GM18909 (cell line): ENCODE results near the gene RIT2.

ENCODE experiments used
- ATAC-seq: cut with Tn5 transposase; IDR thresholded peaks from one replicate; pipeline ENCODE4 v1.9.1; 2021; ENCODE audit warnings: mild to moderate bottlenecking; ENCODE audit not compliant: unreplicated experiment, poor library complexity

Gene RIT2

DNA sequence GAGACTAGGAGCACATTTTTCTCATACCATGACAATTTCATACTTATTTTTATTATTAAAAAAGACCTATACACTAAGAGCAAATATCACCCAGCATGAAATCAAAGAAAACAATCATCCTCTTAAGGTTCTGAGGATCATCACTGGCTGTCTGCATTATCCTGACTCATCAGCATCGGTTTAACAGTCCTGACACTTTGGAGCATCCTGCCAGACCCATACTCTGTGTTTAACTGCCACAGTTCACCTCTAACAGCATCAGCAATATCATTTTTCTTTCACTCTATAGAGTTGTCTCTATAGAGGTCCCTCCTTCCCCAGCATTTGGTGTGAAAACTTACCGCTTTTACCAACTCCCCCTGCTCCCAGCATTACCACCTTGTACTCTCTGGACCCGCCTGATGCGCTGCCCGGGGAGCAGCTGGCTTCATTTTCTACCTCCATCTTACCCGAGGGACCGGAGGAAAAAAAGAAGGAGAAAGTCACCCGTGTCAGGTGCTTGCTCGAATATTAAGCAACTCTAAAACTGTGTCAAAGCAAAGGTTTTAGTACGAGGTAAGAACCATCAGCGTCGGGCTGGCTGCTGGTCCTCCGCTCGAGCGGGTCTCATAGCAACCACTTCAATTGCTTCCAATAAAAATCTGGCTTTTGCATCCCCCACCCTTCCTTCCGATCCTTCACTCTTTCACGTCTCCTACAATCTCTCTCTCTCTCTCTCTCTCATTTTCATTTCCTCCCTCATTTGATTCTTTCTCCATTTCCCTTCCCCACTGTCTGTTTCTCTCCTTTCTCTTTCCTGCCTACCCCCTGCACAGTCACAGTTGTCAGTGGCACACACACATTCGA, at the start of gene RIT2:
Gene RIT2, minus strand, starts transcription at position 610 of the 846 bp plus-strand sequence.
- ATAC-seq, result no peak

DNA sequence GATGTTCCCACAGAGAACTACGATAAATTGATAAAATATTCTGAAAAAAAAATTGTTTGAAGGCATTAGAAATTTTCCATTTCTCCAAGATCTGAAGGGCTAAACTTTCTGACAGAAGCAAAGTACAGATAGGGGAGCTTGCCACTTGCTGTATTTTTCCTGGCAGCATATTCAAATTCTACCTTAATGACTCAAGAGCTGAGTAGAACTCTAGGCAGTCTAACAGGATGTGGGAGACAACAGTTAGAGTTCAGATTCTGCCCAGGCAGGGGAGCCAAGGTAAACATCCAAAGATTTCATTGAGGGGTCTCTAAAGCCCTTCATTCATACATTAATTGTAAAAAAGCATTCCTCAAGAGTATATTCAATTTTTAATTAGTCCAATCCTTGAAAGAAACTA, 46.0 kb upstream of the RIT2 start:
- no peak for ATAC-seq

DNA sequence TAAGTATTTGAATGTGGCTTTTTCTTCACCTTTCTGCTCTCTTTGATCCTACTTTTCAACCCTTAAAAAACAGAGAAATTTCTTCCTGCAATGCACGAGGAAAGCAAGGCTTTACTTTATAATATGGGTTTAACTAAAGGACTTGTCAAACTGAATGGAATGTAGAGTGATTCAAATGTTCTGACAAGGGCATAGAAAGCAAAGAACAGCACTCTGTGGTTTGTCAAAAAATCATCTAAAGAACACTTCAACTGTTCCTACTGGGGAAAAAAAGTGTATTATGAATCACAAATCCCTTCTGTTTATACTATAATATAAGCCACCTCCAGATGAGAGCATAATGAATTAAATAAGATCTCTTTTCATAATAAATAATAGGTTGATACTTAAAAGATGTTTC, 45.0 kb upstream of the RIT2 start:
- no peak for ATAC-seq

DNA sequence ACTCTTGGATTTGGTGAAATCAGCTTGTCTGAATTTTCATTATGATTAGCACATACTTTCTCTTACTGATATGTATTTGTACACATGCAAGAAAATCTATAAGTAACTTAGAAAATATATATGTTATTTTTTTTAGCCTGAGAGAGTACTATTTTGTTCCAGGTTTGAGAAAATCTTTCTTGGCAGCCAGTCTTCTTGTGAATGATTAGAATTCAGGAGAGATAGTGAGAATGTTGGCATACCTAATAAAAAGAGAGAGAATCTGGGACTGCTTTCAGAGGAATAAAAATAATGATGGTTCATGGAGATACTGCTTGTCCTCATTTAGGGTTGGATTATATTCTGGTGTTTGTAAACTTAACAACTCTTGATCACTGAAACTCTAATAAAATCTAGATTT, 44.4 kb upstream of the RIT2 start:
- no peak for ATAC-seq

DNA sequence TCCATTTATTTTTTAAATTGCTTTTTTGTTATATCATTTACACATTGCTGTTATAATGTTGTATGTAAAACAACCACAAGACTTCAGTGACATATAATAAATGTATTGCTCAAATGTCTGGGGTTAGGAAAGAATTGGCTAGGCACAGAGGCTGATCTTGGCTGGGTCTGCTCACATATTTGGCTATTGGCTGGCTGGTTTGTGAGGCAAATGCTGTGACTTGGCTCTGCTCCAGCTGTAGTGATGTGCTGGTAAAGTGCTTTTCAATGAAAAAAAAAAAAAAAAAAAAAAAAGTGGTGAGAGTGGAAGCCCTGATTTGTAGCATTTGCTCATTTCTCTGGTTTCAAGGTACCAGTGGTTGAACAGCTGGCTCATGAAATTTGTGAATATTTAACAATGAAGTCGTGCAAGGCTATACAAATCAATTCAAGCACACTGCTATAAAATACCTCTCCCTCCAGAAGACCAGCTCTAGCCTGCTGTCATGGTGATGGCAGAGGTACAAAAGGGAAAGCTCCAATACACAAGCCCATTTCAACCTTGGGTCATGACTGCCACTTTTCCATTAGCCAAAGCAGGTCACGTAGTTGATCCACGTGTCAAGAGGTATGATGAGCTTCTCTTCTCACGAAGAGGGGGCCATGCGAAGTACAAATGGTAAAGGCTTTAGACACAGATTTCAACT, 43.7 kb upstream of the RIT2 start:
- no peak for ATAC-seq

DNA sequence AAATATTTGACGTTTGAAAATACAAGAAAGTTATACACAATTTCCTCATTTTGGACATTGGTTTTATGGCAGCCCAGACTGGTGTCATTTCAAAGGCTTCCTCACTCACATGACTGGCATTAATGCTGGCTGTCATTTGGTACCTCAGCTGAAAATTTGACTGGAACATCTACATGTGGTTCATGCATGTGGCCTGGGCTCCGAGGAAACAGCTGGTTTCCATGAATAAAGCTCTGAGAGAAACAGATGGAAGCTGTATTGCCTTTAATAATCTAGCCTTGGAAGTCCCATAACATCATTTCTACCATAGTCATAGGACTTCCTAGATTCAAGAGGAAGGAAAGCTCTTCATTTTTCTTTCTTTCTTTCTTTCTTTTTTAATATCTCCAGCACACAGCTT, 42.9 kb upstream of the RIT2 start:
- ATAC-seq, result no peak

DNA sequence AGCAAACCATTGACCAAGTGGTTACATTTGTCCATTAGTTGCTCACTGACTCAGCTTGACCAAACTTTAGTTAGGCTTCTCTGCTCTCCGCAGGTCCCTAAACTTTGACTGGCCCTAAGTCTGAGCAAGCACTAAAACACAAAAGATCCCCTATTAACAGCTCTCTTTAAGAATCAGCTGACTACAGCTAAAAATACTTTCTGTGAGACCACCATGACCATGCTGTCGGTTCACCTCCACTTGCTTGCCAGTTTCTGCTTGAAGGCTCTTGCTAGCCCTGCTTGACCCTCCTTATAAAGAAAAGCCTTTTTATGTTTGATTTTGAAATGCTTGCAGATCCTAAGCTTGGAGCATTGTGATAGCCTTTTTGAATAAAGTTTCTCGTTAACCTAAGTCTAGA, 40.4 kb upstream of the RIT2 start:
- no peak for ATAC-seq

DNA sequence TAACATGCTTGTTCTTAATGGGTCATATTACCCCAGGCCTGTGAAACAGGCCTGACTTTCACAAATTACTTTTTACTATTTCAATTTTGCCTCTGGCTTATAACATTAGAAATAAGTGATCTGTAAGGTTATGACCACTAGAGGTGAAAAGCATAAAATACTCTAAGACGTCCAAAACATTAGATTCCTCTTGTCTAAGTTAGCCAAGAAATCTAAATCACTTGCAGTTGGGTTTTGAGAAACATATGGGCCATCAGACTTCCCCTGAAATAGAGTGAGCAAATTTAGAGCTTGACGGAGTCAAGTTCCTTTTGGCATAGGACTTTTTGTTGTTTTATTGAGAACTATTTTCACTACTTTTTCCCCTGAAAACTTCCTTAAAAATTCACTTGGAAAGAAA, 32.7 kb upstream of the RIT2 start:
- ATAC-seq, result no peak

DNA sequence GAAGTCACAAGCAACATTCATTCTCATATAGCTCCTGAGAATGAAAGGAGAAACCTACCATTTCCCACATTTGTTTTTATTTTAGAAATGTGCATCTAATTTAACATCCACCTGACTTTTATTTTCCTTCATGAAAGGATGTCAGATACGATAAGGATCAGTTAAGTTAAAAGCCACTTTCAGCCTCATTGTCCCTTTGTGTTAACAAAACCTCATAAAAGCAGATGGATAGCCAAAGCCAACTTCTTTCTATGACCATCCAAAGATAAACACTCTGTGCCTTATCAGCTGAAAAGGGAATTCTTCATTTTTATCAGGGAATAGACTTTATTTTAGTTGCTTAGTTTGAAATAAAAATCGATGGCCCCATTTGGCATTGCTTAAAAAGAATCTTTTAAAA, 25.7 kb upstream of the RIT2 start:
- ATAC-seq, result no peak

DNA sequence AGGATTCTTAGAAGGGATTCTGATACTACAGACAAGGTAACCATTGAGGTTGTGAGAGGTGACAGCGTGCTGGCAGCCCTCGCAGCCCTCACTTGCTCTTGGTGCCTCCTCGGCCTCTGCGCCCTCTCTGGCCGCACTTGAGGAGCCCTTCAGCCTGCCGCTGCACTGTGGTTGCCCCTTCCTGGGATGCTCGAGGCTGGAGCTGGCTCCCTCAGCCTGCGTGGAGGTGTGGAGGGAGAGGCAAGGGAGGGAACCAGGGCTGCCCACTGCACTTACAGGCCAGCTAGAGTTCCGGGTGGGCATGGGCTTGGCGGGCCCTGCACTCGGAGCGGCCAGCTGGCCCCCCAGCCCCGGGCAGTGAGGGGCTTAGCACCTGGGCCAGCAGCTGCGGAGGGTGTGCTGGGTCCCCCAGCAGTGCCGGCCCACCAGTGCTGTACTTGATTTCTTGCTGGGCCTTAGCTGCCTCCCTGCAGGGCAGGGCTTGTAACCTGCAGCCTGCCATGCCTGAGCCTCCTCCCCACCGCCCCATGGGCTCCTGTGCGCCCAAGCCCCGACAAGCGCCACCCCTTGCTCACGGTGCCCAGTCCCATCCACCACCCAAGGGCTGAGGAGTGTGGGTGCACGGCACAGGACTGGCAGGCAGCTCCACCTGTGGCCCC, 23.9 kb upstream of the RIT2 start:
- no peak for ATAC-seq

DNA sequence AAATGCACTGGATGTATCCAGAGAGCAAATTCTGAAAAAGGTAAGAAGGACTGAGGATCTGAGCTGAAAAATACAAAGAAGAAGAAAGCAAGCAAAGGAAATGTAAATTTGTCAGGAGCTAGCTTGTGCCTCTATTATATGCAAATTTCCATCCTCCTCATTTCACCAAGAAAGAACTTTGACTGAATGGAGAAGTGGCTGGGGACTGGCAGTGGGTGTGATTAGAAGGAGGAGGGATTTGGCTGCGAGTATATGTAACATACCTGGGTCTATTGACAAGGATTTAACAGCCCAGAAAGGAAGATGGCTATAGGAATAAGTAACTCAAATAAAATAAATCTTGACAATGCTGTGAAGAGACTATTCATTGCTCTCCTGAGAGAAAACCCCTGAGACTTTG, 19.4 kb upstream of the RIT2 start:
- ATAC-seq, result no peak

DNA sequence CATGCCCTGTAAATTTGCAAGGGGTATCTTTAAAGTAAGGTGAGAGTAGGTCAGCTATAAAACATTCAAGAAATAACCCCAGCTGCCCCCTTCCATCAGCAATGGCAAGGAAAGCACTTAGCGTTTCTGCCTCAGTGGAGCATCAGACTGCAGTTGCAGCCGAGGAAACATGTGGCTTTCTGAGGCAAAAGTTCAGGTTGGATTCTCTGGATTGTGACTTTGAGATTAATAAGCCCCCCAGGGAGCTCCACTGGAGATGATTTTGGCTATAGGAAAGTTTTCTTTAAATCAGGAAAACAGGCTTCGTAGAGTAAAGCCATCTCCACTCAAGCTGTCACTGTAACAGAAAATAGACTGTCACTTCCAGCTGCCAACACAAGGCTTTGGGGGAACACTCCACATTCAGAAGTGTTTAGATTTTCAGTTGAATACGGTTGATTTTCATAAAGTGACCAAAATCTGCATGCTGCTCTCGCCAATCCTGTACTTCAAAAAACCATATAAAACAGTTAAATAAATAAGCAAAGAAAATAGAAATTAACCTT, 15.3 kb upstream of the RIT2 start:
- ATAC-seq, result no peak

DNA sequence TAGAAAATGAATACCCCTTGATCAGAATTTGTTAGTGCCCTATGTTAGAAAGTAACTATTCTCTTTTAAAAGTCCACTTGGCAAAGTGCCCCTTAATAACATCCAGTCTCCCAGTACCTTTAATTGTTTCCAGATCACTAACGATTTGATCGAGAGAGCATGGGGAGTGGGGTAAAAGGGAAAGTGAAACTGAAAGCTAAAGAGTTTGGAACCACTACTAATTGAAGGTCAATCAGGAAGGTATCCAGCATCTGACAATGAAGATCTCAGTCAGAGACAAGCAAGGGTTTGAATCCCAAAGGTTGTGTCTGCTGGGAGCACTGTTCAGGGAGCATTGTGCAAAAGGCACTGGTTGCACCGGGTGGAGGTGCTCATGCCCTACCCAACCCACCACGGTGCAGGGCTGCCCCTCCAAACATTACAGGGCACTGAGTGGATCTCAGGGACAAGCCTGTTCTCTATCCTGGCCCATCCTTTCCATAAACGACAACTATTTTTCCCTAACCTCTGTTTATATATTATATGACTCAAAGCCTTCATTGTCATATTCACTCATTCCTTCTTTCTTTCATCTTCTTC, 14.6 kb upstream of the RIT2 start:
- no peak for ATAC-seq

DNA sequence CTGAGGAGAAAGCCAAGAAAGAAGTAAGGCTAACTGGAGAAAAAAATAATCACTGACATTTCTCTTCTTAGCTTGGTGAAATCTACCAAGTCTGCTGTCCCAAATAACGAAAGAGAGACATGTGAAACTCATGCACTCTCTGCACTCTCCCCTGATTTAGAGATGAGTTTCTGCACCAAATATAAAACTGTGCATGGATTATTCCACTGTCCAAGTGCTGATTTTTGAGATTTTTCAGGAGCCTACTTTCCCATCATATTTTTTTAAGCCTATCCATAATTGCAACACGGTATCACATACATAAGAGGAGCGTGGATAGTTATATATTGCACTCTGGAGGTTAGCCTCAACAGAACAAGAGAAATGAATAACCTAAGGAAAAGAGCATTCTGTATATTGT, 10.0 kb upstream of the RIT2 start:
- no peak for ATAC-seq

DNA sequence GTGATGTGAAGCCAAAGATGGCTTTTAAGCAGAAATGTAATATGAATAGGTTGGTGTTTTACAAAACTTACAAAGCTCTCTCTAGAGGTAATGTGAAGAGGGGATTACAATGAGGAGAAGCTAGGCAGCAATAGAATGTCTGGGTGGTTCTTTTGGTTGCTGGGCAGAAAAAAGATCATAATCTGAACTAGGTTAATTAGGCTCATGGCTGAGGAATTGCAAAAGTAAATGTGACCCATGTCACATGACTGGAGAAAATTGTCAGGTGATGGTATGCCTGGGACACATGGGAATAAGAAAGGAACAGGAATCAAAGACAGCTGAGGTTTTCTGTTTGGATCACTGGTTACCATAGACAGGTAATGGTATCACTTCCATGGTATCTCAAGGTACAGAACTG, 7.5 kb upstream of the RIT2 start:
- ATAC-seq, result no peak

DNA sequence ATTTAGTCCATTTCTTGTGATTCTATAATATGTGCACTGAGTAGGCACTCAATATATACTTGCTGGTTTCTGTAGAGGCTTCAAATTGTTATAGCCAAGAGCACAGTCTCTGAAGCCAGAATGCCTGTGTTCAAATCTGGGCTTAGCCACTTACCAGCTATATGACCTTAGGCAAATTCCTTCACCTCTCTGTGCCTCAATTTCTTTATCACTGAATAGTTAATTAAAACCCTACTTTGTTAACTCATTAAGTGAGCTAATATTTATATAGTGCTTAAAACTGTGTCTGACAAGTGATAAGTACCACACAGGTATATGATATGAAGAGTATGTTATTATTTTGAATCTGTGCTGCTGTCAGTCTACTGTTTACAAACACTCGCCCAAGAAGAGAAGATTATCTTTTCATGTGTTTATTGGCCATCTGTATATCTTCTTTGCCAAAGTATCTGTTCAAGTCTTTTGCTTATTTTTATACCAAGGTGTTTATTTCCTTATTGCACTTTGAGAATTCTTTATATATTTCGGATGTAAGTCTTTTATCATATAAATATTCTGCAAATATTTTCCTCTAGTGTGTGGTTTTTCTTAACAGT, 1.3 kb upstream of the RIT2 start:
- ATAC-seq, result no peak

DNA sequence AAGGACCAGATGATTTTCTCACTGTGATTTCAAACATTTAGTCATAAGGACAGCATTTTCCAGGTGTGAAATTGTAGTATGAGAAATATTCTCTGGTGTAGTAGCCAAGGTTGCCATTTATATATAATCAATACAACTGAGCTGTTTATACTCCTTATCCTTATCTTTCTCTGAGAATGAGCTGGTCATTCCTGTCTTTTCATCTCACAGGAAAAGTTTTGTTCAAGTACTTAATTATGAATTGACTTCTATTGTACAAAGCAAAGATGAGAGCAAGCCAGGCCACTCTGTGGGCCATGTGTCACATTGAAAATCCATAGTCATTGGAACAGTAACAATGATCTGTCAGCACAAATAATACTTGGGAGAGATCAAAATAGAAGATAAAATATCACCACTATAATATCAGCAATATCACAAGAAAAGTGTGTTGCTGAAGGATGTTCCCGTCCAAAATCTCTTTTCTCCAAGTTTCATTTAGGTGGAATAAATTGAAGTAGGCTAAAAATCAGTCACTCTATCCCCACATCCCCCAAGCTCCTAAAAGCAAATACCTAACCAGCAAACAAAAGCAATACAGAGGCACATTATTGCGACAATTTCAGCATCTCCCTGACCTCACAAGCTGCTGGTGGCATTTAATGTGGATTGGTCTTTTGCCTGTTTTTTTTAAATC, 2.1 kb downstream of the RIT2 start:
- ATAC-seq, result no peak

DNA sequence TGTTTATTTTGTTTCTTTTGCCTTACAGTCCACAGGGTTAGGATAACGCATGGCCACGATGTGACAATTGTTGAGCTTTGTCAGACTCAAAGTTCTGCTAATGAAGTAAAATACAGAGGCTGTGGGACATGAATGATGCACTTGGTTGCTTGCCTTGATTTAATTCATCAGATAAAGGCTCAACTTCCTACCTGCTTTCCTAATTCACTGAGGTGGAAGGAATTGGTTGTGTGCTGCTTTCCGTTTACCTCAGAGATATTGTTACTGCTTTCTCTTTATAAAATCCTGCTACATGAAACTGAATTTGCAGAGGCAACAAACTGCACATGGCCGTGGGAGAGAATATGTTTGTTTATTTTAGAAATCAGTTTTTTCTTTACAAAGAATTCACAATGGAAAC, 6.6 kb downstream of the RIT2 start:
- ATAC-seq, result no peak

DNA sequence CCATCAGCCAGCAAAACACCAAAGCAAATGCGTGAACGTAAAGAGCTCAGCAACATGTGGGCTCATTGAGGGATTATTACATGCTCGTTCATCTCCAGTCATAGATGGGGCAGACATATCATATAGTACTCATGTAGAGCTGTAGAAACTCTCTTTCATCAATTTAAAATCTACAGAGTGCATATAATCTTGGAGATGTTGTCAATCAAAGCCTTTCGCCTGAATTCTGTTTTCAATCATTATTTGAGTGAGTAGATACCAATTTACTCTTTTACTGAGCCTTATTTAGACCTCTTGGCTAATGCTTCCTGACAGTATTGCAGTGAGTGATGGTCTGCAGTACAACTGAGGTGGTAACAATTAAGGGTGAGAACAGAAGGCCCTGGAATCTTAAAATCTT, 7.0 kb downstream of the RIT2 start:
- no peak for ATAC-seq

DNA sequence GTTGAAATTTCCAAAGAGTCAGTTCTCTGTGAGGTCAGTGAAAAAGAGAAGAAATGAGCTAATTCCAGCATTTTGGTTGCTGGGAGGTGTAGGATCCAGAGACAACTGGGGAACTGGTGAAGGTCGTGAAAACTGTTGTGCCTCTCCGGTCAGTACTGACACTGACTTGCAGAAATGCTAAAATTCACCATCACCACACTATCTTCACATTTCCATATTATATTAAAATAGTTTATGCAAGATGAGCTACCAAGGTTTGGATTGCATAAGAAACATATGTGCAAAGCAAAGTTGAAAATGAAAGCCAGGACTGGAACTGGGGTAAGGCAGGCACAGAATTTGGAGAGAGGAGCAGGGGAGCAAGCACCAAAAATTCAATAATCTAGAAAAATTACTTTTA, 21.8 kb downstream of the RIT2 start:
- ATAC-seq, result no peak
